Activated naive CD8-positive, alpha-beta T cell treated with anti-CD3 and anti-CD28 coated beads, Interleukin-2, amount 10 ng/mL, durations not matched to agents 7 days and 5 days (primary cell): Measurements from ENCODE around the gene TANGO6. TPM values are rescaled to one million over a fixed set of nuclear protein-coding genes. Genes with fewer than 3 reads are reported as not detected.
A peak's percentile ranks its signal among the peaks of the same experiment; 100 is the strongest.

Experiments
- ATAC-seq: fragments of 150-1000 bp; cut with Tn5 transposase; one replicate; pipeline ENCODE4 v1.10.0; 2021; ENCODE audit warnings: low read depth, moderate library complexity
- POLR2A ChIA-PET: fragments of 350-600 bp; sonication (Branson Sonifier 250); formaldehyde crosslinking; loops from one replicate; lab custom pipeline; 2021; ENCODE audit warnings: antibody characterized with exemption; lab: Charles Lee
- DNase-seq: peaks from one replicate; pipeline ENCODE4 v3.0.0; 2021
- H3K27ac Mint-ChIP-seq: one replicate; pipeline ENCODE4 v1.8.0; 2022; ENCODE audit warnings: mild to moderate bottlenecking, mixed read lengths
- H3K27me3 Mint-ChIP-seq: one replicate; pipeline ENCODE4 v1.8.0; 2022; ENCODE audit warnings: mild to moderate bottlenecking, moderate library complexity, mixed read lengths
- H3K36me3 Mint-ChIP-seq: one replicate; pipeline ENCODE4 v1.8.0; 2021; ENCODE audit warnings: mild to moderate bottlenecking, mixed read lengths
- H3K4me1 Mint-ChIP-seq: one replicate; pipeline ENCODE4 v1.8.0; 2021; ENCODE audit warnings: mixed read lengths
- H3K4me3 Mint-ChIP-seq: one replicate; pipeline ENCODE4 v1.8.0; 2022; ENCODE audit warnings: mild to moderate bottlenecking, moderate library complexity, mixed read lengths
- H3K9me3 Mint-ChIP-seq: one replicate; pipeline ENCODE4 v1.8.0; 2021; ENCODE audit warnings: mixed read lengths
- total RNA-seq, 2 experiments: library from RNA; stranded (reverse); gene quantifications; one replicate each; pipeline ENCODE4 v1.2.3, GENCODE V29; 2021

The TANGO6 gene
- 10 to 100 TPM; 29.2 to 29.7 TPM for total RNA-seq

DNA sequence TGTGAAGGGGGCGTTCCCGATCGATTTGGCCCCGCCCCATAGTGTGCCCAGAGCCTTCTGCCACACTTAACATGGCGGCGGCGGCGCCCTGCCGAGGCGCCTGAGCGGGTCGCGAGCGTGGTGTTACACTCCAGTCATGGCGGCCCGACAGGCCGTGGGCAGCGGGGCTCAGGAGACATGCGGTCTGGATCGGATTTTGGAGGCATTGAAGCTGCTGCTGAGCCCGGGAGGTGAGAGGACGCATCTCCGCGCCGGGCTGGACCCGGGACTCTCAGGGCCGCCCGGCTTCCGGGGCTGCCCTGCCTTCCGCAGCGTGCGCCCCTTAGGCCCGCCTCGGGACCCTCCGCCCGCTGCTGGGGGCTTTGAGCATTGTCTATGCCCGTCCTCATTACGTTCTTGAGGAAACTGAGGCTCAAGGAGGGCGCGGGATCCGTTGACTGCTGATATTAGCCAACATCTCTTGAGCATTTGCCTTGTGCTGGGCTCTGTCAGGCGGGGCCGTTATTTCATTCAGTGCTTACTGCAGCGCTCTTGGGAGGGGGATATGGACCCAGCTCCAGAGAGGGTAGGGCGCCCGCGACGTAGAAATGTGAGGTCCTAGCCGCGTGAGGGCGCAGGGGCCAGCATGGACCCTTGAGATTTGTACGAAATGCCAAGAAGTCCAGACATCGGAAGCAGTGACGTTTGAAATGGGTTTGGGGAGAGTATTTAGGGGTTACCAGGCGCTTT lies at the start of gene TANGO6:
Gene TANGO6 (plus strand): TSS at position 50 of the 729 bp plus-strand sequence. CDS start 87 bp downstream, at position 137.
- peak within 1 kb of the TSS; percentile 98 for H3K4me3 Mint-ChIP-seq
- POLR2A ChIA-PET: interaction anchor here (0.5 to 1.1 kb wide), 5 partner anchors 249 to 531 kb away, joined by 3 to 4 read pairs (median 3); partner anchors contain the start of genes CHTF8, UTP4 and VPS4A
- H3K9me3 Mint-ChIP-seq: no peaks in the 10 kb centered on the region
- peaks cover 26% of the 10 kb centered on the region for H3K4me1 Mint-ChIP-seq
- H3K27me3 Mint-ChIP-seq: no peaks in the 10 kb centered on the region
- H3K36me3 Mint-ChIP-seq: peaks cover 4% of the 10 kb centered on the region
- ATAC-seq (peak; percentile 93), DNase-seq (peak; percentile 92)
- peak within 1 kb of the TSS; percentile 95 for H3K27ac Mint-ChIP-seq

DNA sequence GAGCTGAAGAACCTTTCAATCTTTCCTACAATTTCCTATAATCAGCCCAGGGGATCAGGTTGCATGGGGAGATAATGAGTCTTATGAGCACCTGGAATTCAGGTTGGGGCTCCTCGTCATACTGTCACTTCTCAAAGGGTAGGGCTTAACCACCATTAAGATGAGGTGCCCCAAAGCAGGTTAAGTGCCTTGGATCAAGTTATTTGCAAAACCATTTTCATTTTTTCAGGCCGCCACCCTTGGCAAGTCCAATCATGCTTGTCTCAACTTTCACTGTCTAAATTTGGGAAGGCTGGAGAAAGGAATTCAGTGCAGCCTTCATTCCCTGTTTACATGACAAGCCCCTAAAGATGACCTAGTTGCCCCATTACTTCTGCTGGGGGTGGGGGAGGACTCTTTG lies 44.9 kb upstream of the TANGO6 start:
- Mint-ChIP-seq H3K36me3 (no peaks in the 10 kb centered on the region), H3K9me3 (no peaks in the 10 kb centered on the region), H3K4me1 (peaks cover 1% of the 10 kb centered on the region), H3K27ac (no peak overlapping the region), H3K27me3 (no peaks in the 10 kb centered on the region), H3K4me3 (no peak overlapping the region)
- POLR2A ChIA-PET: no interaction called here
- no peak for DNase-seq
- no peak for ATAC-seq

DNA sequence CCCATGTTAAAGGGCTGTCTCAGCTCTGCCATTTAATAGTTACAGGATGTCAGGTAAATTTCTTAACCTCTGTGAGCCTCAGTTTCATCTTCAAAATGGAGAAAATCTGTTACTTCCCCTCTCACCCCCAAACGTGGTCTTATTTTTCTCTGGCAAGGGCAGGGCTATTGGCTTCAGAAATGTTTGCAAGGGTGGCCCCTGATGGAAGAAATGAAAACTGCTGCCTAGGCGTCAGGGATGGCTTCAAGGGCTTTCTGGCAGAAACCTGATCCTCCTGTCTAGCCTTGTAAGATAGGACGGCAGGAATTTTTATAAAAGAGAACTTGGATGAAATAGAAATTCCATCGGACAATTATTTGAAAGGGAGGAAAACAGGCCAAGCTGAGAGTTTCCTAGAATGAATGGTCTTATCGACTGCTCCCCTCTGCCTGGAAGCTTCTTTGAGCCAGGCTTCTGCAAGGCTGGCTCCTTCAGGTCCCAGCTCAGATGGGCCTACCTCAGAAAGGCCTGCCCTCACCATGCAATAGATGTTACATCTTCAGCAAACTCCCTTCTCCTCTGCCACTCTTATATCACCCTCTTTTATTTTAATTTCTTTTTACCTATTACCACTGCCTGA lies 43.0 kb upstream of the TANGO6 start:
- Mint-ChIP-seq H3K4me1 (peaks cover 5% of the 10 kb centered on the region), H3K36me3 (no peaks in the 10 kb centered on the region), H3K4me3 (no peak overlapping the region), H3K27ac (no peak overlapping the region), H3K9me3 (no peaks in the 10 kb centered on the region), H3K27me3 (peaks cover 3% of the 10 kb centered on the region)
- peak; percentile 33 for DNase-seq
- POLR2A ChIA-PET: interaction anchor here (0.6 kb wide), 1 partner anchor 17 kb away, joined by 3 read pairs; no protein-coding TSS in a partner anchor
- peak; percentile 50 for ATAC-seq

DNA sequence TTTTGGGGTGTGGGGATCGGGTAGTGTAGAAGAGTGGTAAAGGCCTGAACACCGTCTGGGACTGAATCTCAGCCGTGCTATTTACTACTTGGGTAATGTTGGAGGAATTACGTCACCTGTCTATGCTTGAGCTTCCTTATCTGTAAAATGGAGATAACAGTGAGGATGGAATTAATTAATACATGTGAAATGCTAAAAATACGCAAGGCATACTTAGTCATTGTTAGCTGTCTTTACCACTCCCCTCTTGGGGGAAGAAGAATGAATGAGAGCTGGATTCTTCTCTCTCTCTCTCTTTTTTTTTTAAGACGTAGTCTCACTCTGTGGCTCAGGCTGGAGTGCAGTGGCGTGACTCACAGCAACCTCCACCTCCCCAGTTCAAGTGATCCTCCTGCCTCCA lies 41.1 kb upstream of the TANGO6 start:
- POLR2A ChIA-PET: no interaction called here
- Mint-ChIP-seq H3K27me3 (peaks cover 7% of the 10 kb centered on the region), H3K9me3 (no peaks in the 10 kb centered on the region), H3K36me3 (no peaks in the 10 kb centered on the region), H3K4me1 (peaks cover 6% of the 10 kb centered on the region), H3K27ac (no peak overlapping the region), H3K4me3 (no peak overlapping the region)
- DNase-seq (no peak), ATAC-seq (no peak)

DNA sequence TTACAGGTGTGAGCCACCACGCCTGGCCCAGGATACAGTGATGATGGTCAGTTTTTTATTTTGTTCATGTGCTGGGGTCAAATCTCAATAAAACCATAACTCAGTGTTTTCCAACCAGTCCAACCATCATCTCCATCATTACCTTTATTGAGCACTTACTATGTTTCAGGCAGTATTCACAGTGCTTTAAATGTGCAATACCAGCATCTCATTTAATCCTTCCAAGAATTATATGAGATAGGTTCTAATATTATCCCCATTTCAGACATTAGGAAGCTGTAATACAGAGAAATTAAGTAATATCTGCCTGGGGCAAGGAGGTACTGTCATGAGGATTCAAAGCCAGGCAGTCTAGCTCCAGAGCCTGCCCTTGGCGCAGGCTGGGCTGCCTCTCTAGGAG lies 36.9 kb upstream of the TANGO6 start:
- Mint-ChIP-seq H3K27me3 (peaks cover 13% of the 10 kb centered on the region), H3K4me1 (peaks cover 4% of the 10 kb centered on the region), H3K36me3 (no peaks in the 10 kb centered on the region), H3K9me3 (no peaks in the 10 kb centered on the region), H3K27ac (no peak overlapping the region), H3K4me3 (no peak overlapping the region)
- ATAC-seq (no peak), DNase-seq (no peak)
- POLR2A ChIA-PET: no interaction called here

DNA sequence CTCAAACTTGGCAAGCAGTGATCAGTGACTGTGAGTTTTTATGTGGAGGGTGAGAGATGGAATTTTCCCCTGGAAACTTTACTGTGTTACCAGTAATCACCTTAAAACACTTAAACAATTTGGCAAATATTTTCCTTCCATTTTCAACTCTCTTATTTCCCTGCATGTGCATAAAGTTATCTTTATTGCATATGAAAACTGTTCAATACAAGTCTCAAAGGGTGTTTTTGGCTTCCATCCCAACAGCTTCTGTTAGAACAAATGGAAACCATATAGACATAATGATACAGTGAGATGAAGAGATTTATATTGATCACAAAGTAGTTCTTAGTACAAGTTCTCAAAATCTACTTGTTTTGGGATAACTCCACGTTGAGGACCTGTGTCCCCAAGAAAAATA lies 36.4 kb upstream of the TANGO6 start:
- H3K4me3 Mint-ChIP-seq: no peak overlapping the region
- DNase-seq (no peak), ATAC-seq (no peak)
- H3K4me1 Mint-ChIP-seq: peaks cover 4% of the 10 kb centered on the region
- H3K27me3 Mint-ChIP-seq: peaks cover 13% of the 10 kb centered on the region
- no peaks in the 10 kb centered on the region for H3K9me3 Mint-ChIP-seq
- POLR2A ChIA-PET: no interaction called here
- H3K27ac Mint-ChIP-seq: no peak overlapping the region
- H3K36me3 Mint-ChIP-seq: no peaks in the 10 kb centered on the region

DNA sequence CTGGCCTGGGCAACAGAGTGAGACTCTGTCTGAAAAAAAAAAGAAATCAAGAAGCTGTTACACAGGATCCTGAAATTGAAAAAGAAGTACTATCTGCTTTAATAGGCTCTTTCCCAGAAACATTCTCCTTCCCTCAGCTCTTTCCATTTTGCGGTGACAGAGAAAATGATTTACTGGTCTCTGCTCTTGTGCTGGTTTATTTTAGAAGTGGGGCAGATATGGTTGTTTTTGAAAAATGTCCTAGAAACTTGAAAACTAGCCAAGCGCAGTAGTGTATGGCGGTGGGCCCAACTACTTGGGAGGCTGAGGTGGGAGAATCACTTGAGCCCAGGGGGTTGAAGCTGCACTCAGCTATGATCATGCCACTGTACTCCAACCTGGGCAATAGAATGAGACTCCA lies 28.8 kb upstream of the TANGO6 start:
- H3K36me3 Mint-ChIP-seq: no peaks in the 10 kb centered on the region
- H3K27ac Mint-ChIP-seq: no peak overlapping the region
- DNase-seq (no peak), ATAC-seq (no peak)
- POLR2A ChIA-PET: no interaction called here
- no peak overlapping the region for H3K4me3 Mint-ChIP-seq
- no peaks in the 10 kb centered on the region for H3K4me1 Mint-ChIP-seq
- peaks cover 3% of the 10 kb centered on the region for H3K27me3 Mint-ChIP-seq
- peaks cover 1% of the 10 kb centered on the region for H3K9me3 Mint-ChIP-seq

DNA sequence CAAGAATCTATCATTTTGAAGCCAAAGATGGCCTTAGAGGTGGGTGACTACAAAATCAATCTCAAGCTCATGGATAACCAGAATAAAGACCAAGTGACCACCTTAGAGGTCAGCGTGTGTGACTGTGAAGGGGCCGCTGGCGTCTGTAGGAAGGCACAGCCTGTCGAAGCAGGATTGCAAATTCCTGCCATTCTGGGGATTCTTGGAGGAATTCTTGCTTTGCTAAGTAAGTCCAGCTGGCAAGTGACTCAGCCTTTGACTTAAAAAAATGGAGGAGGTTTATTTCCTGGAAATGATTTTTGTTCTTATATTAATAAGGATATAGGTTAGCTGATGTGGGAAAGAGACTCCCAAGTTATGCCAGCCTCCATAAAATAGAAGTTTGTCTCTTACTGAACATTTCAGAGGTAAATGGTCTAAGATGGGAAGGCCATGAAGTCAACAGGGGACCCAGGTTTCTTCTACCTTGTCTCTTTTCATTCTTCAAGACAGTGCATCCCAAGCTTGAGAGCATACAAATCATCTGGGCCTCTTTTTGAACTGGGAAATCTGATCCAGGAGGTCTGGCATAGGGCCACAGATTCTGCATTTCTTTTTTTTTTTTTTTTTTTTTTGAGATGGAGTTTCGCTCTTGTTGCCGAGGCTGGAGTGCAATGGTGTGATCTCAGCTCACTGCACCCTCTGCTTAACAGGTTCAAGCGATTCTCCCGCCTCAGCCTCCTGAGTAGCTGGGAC lies 19.8 kb upstream of the TANGO6 start:
- peaks cover 2% of the 10 kb centered on the region for H3K9me3 Mint-ChIP-seq
- H3K4me1 Mint-ChIP-seq: no peaks in the 10 kb centered on the region
- no peak overlapping the region for H3K4me3 Mint-ChIP-seq
- no peaks in the 10 kb centered on the region for H3K36me3 Mint-ChIP-seq
- DNase-seq: no peak
- H3K27ac Mint-ChIP-seq: no peak overlapping the region
- no peak for ATAC-seq
- H3K27me3 Mint-ChIP-seq: peaks cover 3% of the 10 kb centered on the region
- POLR2A ChIA-PET: no interaction called here

DNA sequence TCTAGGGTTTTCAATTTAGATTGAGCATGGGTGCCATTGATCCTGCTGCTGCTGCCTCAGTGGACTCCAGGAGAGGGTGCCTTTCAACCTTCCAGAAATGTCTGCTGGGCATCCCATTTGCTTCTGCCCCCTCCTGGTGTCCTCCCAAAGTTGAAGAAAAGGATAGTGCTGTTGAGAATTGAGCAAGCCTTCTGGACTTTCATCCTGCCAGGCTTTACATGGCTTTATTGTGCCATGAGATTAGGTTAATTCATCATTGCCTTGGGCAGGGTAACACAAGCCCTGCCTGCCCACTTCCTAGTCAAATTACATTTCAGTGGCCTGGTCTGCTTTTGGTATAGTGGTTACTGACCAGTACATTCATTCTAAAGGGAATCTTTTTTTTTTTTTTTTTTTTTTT lies 17.9 kb upstream of the TANGO6 start:
- peaks cover 8% of the 10 kb centered on the region for H3K27me3 Mint-ChIP-seq
- no peaks in the 10 kb centered on the region for H3K36me3 Mint-ChIP-seq
- POLR2A ChIA-PET: no interaction called here
- H3K4me3 Mint-ChIP-seq: no peak overlapping the region
- H3K27ac Mint-ChIP-seq: no peak overlapping the region
- peaks cover 2% of the 10 kb centered on the region for H3K9me3 Mint-ChIP-seq
- DNase-seq (no peak), ATAC-seq (no peak)
- no peaks in the 10 kb centered on the region for H3K4me1 Mint-ChIP-seq

DNA sequence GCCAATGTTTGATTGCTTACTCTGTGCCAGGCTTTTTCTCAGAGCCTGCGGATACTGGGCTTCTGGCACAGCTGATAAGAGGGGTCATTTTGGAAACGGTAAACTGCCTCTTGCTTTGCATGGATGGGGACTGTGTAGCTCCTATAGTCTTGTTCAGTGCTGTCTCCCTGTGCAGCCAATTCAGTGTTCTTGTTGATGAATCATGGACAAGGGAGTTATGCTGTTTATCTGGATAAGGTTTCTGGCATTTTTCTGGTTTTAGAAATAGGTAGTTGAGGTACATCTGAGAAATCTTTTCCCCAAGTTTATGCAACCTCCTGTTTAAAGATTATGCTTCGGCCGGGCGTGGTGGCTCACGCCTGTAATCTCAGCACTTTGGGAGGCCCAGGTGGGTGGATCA lies 16.7 kb upstream of the TANGO6 start:
- no peaks in the 10 kb centered on the region for H3K36me3 Mint-ChIP-seq
- peaks cover 2% of the 10 kb centered on the region for H3K4me1 Mint-ChIP-seq
- POLR2A ChIA-PET: no interaction called here
- ATAC-seq (no peak), DNase-seq (no peak)
- peaks cover 13% of the 10 kb centered on the region for H3K27me3 Mint-ChIP-seq
- no peak overlapping the region for H3K27ac Mint-ChIP-seq
- H3K9me3 Mint-ChIP-seq: no peaks in the 10 kb centered on the region
- no peak overlapping the region for H3K4me3 Mint-ChIP-seq

DNA sequence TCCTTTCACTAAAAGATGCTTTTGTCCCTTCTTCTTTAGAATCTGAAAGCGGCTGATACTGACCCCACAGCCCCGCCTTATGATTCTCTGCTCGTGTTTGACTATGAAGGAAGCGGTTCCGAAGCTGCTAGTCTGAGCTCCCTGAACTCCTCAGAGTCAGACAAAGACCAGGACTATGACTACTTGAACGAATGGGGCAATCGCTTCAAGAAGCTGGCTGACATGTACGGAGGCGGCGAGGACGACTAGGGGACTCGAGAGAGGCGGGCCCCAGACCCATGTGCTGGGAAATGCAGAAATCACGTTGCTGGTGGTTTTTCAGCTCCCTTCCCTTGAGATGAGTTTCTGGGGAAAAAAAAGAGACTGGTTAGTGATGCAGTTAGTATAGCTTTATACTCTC lies 10.1 kb upstream of the TANGO6 start:
- Mint-ChIP-seq H3K27me3 (peaks cover 10% of the 10 kb centered on the region), H3K9me3 (no peaks in the 10 kb centered on the region), H3K27ac (peak overlapping the region; percentile 12), H3K36me3 (no peaks in the 10 kb centered on the region), H3K4me1 (peaks cover 5% of the 10 kb centered on the region), H3K4me3 (no peak overlapping the region)
- DNase-seq (no peak), ATAC-seq (no peak)
- POLR2A ChIA-PET: interaction anchor here (0.7 kb wide), 1 partner anchor 180 kb away, joined by 4 read pairs; no protein-coding TSS in a partner anchor

DNA sequence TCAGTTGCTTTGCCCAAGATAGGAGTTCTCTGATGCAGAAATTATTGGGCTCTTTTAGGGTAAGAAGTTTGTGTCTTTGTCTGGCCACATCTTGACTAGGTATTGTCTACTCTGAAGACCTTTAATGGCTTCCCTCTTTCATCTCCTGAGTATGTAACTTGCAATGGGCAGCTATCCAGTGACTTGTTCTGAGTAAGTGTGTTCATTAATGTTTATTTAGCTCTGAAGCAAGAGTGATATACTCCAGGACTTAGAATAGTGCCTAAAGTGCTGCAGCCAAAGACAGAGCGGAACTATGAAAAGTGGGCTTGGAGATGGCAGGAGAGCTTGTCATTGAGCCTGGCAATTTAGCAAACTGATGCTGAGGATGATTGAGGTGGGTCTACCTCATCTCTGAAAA lies 8.8 kb upstream of the TANGO6 start:
- Mint-ChIP-seq H3K9me3 (no peaks in the 10 kb centered on the region), H3K36me3 (no peaks in the 10 kb centered on the region), H3K27me3 (peaks cover 5% of the 10 kb centered on the region), H3K27ac (no peak overlapping the region), H3K4me1 (peaks cover 5% of the 10 kb centered on the region), H3K4me3 (no peak overlapping the region)
- ATAC-seq (no peak), DNase-seq (no peak)
- POLR2A ChIA-PET: no interaction called here

DNA sequence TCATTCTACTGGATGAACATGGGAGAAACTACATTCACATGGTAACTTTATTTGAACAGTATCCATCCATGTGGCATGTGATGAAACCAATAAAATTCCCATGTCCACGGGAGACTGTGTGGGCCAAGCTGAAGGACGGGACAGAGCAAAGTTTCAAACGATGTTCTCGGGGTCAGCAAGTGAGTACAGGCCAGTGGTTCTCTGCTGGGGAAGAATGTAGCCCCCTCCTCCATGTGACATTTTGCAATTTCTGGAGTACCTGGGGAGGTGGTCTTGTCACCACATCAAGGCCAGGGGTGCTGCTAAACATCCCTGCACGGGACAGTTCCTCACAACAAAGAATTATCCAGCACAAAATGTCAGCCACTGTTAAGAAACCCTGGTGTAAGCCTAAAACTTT lies 7.4 kb upstream of the TANGO6 start:
- Mint-ChIP-seq H3K27ac (no peak overlapping the region), H3K4me1 (peaks cover 3% of the 10 kb centered on the region), H3K27me3 (no peaks in the 10 kb centered on the region), H3K4me3 (no peak overlapping the region), H3K9me3 (no peaks in the 10 kb centered on the region), H3K36me3 (no peaks in the 10 kb centered on the region)
- no peak for DNase-seq
- POLR2A ChIA-PET: no interaction called here
- ATAC-seq: no peak
